ENCODE data around the gene PTPN9.

PTPN9 gene

DNA sequence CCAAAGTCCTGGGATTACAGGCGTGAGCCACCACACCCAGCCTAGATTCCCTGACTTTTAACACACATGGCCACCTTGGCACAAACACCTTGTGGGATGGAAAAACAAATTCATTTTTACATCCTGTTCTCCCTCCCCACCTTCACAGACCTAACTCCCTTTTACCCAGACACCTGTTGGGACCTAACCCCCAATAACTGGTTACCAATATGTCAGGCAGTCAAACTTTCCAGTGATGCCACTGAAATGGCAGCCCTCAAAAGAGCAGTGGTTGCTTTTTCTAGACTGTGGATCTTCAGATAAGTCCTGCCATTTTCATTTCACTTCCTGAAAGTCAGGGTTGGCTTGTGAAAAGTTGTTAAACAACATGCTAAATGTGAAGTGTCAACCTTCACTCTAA, 162.5 kb downstream of the PTPN9 start:
- DNase-seq (ENCODE audit: low read depth): no peak
